K562 (cell line): ENCODE results near the gene KIF15.

Experiments used
- CEBPG ChIP-seq, 3 experiments: fragments of 200-800 bp in 1 of 3; sonication (Bioruptor generic) in 1 of 3; sonication (generic) in 1 of 3; formaldehyde crosslinking in 1 of 3; IDR thresholded peaks in 2 of 3; conservative IDR thresholded peaks in 1 of 3; 2 replicates each; pipeline versions ENCODE4 v1.6.1 to v1.8.0; 2016 to 2022; ENCODE audit warnings: missing compliant biosample characterization in 2 of 3, missing genetic modification characterization in 2 of 3, mild to moderate bottlenecking in 1 of 3, missing genetic modification reagents in 1 of 3
- TF ChIP-seq, protein P1 (sequence below), 3 experiments: IDR thresholded peaks in 2 of 3; conservative IDR thresholded peaks in 1 of 3; 2 replicates each; pipeline ENCODE4 v1.5.1; 2011 to 2012; ENCODE audit warnings: low read length in 3 of 3, mild to moderate bottlenecking in 3 of 3, control low read depth in 2 of 3, improper control_type of control experiment in 1 of 3, inconsistent platforms in 1 of 3, low read depth in 1 of 3, mixed read lengths in 1 of 3, moderate library complexity in 1 of 3; ENCODE audit not compliant: insufficient read depth in 2 of 3

GRCh38 chr3:44832965-44833364 lies 71.4 kb downstream of the KIF15 start:
- TF ChIP-seq, protein P1, sequence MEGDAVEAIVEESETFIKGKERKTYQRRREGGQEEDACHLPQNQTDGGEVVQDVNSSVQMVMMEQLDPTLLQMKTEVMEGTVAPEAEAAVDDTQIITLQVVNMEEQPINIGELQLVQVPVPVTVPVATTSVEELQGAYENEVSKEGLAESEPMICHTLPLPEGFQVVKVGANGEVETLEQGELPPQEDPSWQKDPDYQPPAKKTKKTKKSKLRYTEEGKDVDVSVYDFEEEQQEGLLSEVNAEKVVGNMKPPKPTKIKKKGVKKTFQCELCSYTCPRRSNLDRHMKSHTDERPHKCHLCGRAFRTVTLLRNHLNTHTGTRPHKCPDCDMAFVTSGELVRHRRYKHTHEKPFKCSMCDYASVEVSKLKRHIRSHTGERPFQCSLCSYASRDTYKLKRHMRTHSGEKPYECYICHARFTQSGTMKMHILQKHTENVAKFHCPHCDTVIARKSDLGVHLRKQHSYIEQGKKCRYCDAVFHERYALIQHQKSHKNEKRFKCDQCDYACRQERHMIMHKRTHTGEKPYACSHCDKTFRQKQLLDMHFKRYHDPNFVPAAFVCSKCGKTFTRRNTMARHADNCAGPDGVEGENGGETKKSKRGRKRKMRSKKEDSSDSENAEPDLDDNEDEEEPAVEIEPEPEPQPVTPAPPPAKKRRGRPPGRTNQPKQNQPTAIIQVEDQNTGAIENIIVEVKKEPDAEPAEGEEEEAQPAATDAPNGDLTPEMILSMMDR (IDR thresholded peaks at IDR 0.05 in 2 of 3, conservative IDR thresholded peaks at IDR 0.05 in 1 of 3; ENCODE audit: insufficient read depth in 2 of 3, low read depth in 1 of 3, low read length in 3 of 3): no peak
- TF ChIP-seq CEBPG (CRISPR knock-in tag; IDR thresholded peaks at IDR 0.05) (no peak), CEBPG (tag; conservative IDR thresholded peaks at IDR 0.05 in 1 of 2, IDR thresholded peaks at IDR 0.05 in 1 of 2) (no peak)
